ENCODE data around the gene SLC18B1. TPM values are rescaled to one million over a fixed set of nuclear protein-coding genes. Genes with fewer than 3 reads are reported as not detected.

SLC18B1 gene
- total and polyA plus RNA-seq, 2 of the 8 experiments (the other 6 are each of a cell fraction or from before 2014, with no cell fraction given): 17.2 to 23.4 TPM

- Histone ChIP-seq H4K20me1 (replicated peaks in 1 of 2; ENCODE audit: control insufficient read depth in 1 of 2, insufficient read depth in 2 of 2, low read length in 2 of 2) (peaks cover 20 to 22% of the 10 kb centered on the region in 2 experiments), H3K27me3 (replicated peaks in 1 of 4; ENCODE audit: control insufficient read depth in 3 of 4, extremely low read depth in 1 of 4, insufficient read depth in 3 of 4, low read length in 3 of 4) (no peaks in the 10 kb centered on the region), H3K79me2 (ENCODE audit: control insufficient read depth in 1 of 2, insufficient read depth in 2 of 2, low read length in 2 of 2) (peaks cover 9 to 29% of the 10 kb centered on the region in 2 experiments), H2BK15ac (ENCODE audit: low read length) (no peak overlapping the region), H3K4me3 (ENCODE audit: extremely low read depth in 1 of 4, insufficient read depth in 2 of 4, low read depth in 3 of 4, low read length in 4 of 4) (no peak overlapping the region), H3K56ac (replicated peaks; ENCODE audit: insufficient read length, low read depth, low read length) (no peak overlapping the region), H2BK20ac (ENCODE audit: low read length) (no peak overlapping the region), H3K23me2 (ENCODE audit: low read depth, low read length) (peaks cover 5% of the 10 kb centered on the region), H3K79me1 (ENCODE audit: low read depth, low read length) (no peaks in the 10 kb centered on the region), H4K8ac (ENCODE audit: extremely low read depth, insufficient read depth, low read length) (no peak overlapping the region), H2BK120ac (replicated peaks; ENCODE audit: low read depth, low read length) (no peak overlapping the region), H3K4me2 (ENCODE audit: insufficient read depth in 1 of 2, low read depth in 2 of 2, low read length in 2 of 2) (no peak overlapping the region), H4K5ac (ENCODE audit: insufficient read length, low read depth, low read length) (no peak overlapping the region), H3K4me1 (replicated peaks in 1 of 4; ENCODE audit: control insufficient read depth in 3 of 4, insufficient read depth in 4 of 4, low read length in 3 of 4) (peaks cover 0 to 8% (median 5%) of the 10 kb centered on the region in 4 experiments; a peak in 6 of 7 replicates), H2AFZ (ENCODE audit: low read length) (no peak overlapping the region), H3K4ac (replicated peaks; ENCODE audit: insufficient read length, low read depth, low read length) (no peak overlapping the region), H3K18ac (ENCODE audit: extremely low read depth, low read length) (no peak overlapping the region), H3K36me3 (ENCODE audit: control insufficient read depth in 2 of 4, insufficient read depth in 4 of 4, low read length in 3 of 4) (peaks cover 31 to 49% (median 42%) of the 10 kb centered on the region in 4 experiments), H2BK12ac (ENCODE audit: low read depth, low read length) (no peak overlapping the region), H4K91ac (replicated peaks; ENCODE audit: insufficient read length, low read length) (no peak overlapping the region), H3K27ac (ENCODE audit: low read depth, low read length) (no peak overlapping the region), H2BK5ac (ENCODE audit: low read depth, low read length) (no peak overlapping the region), H3K23ac (ENCODE audit: insufficient read length) (no peak overlapping the region), H3K9me3 (ENCODE audit: insufficient read depth in 2 of 2, low read depth in 1 of 2, low read length in 1 of 2) (no peaks in the 10 kb centered on the region), H2AK5ac (ENCODE audit: low read depth, low read length) (no peak overlapping the region), H3K14ac (ENCODE audit: insufficient read length) (no peak overlapping the region), H3K9ac (replicated peaks in 1 of 4; ENCODE audit: extremely low read depth in 1 of 4, low read depth in 3 of 4, low read length in 3 of 4) (no peak overlapping the region)
- FAIRE-seq (no peak), DNase-seq (ENCODE audit: low read depth in 1 of 2, low spot score in 2 of 2) (no peak)
- CTCF ChIA-PET (ENCODE audit: partially characterized antibody): interaction anchor here (1.0 to 1.6 kb wide), 3 partner anchors 10 to 20 kb away, joined by 3 to 8 read pairs (median 4); partner anchors contain the start of gene SLC18B1
- POLR2A ChIA-PET (ENCODE audit: partially characterized antibody): interaction anchor here (0.6 to 7.4 kb wide), 16 partner anchors 9 to 867 kb away, joined by 3 to 122 read pairs (median 4); partner anchors contain the start of genes CCN2 and SLC18B1
- 64% methylated on average over 6 of the region's 6 CpGs; no CpG with 5 or more reads in 1 of the 2 experiments for WGBS, 2 experiments (ENCODE audit: extremely low coverage in 1 of 2, insufficient coverage in 1 of 2, insufficient read length in 1 of 2, insufficient replicate concordance in 2 of 2, low coverage in 1 of 2, low lambda C conversion rate in 2 of 2, missing lambda C conversion rate in 1 of 2)
- TF ChIP-seq JUND (IDR thresholded peaks at IDR 0.05; ENCODE audit: low read length) (no peak), GTF2F1 (IDR thresholded peaks at IDR 0.05; ENCODE audit: borderline replicate concordance, low read depth, low read length) (no peak), TAF1 (IDR thresholded peaks at IDR 0.05; ENCODE audit: low read depth, low read length) (no peak), ASH2L (IDR thresholded peaks at IDR 0.05; ENCODE audit: low read length) (no peak), POU5F1 (IDR thresholded peaks at IDR 0.05; ENCODE audit: low read depth, low read length) (no peak), SIN3A (conservative IDR thresholded peaks at IDR 0.05 in 1 of 2, IDR thresholded peaks at IDR 0.05 in 1 of 2; ENCODE audit: low read depth in 1 of 2, low read length in 2 of 2) (0 out of 4 replicates have a peak, but pooled peaks of 1 of the 2 experiments have one; percentile 12), RBBP5 (IDR thresholded peaks at IDR 0.05; ENCODE audit: borderline replicate concordance, low read depth, low read length) (no peak), KDM5A (IDR thresholded peaks at IDR 0.05; ENCODE audit: low read length) (no peak), FOSL1 (IDR thresholded peaks at IDR 0.05; ENCODE audit: insufficient read depth, low read depth, low read length) (no peak), SIRT6 (IDR thresholded peaks at IDR 0.05; ENCODE audit: low read length) (peak; percentile 20), SIX5 (IDR thresholded peaks at IDR 0.05; ENCODE audit: low read depth, low read length) (no peak), TEAD4 (IDR thresholded peaks at IDR 0.05; ENCODE audit: low read depth, low read length) (no peak)
Measured at GRCh38 chr6:132818404-132819359, 20.2 kb upstream of the SLC18B1 start.

All from H1 (cell line).